Body of pancreas (tissue), 4 donors: ENCODE results near the gene RNF138. TPM values are rescaled to one million over a fixed set of nuclear protein-coding genes. Genes with fewer than 3 reads are reported as not detected.

Experiments used
- ATAC-seq: fragments of 150-250 bp; one replicate; pipeline ENCODE4 v1.9.1; 2016
- DNase-seq, 4 donors: peaks; one replicate each; pipeline ENCODE4 v3.0.0-alpha.2; 2019
- H3K27ac ChIP-seq, 4 donors: fragments of 200-600 bp; sonication (generic); 1 replicate in 3 of 4; 2 replicates in 1 of 4; pipeline versions ENCODE4 v1.5.1 to v1.6.1; 2016 to 2019; ENCODE audit warnings: mild to moderate bottlenecking in 1 of 4, mixed read lengths in 1 of 4, moderate library complexity in 1 of 4
- H3K27me3 ChIP-seq, 2 donors: fragments of 200-600 bp; sonication (generic); one replicate each; pipeline ENCODE4 v1.6.0; 2016; ENCODE audit warnings: mild to moderate bottlenecking in 1 of 2
- H3K36me3 ChIP-seq, 2 donors: fragments of 200-600 bp; sonication (generic); replicated peaks in 1 of 2; 2 replicates each; pipeline ENCODE4 v1.5.1; 2016; ENCODE audit warnings: low read depth in 2 of 2; ENCODE audit not compliant: insufficient read depth in 1 of 2
- H3K4me1 ChIP-seq: fragments of 200-600 bp; sonication (generic); one replicate; pipeline ENCODE4 v1.6.0; 2016
- H3K4me3 ChIP-seq, 2 donors: fragments of 200-600 bp; sonication (generic); 1 replicate in 1 of 2; 2 replicates in 1 of 2; pipeline ENCODE4 v1.5.1; 2016 to 2019
- H3K9me3 ChIP-seq, 3 donors: fragments of 200-600 bp; sonication (generic); 1 replicate in 2 of 3; 2 replicates in 1 of 3; pipeline ENCODE4 v1.5.1; 2016
- POLR2A ChIP-seq, 3 donors: fragments of 450-650 bp; IDR thresholded peaks; one replicate each; pipeline ENCODE4 v1.6.1; 2016; ENCODE audit warnings: antibody characterized with exemption in 3 of 3, mild to moderate bottlenecking in 2 of 3
- WGBS, 2 donors: methylation state at CpG; one replicate each; pipeline ENCODE4 v1.1.5; 2017; 5-methylcytosine and 5-hydroxymethylcytosine counted together
- intact Hi-C: fragments of 100-400 bp; cut with DNase I; formaldehyde crosslinking; loops from one replicate; pipeline ENCODE4 v1.15.1; 2023
- total RNA-seq, 2 donors: library from RNA; depleted of rRNA; stranded (reverse); fragments of >200 nt; gene quantifications; one replicate each; pipeline ENCODE4 v1.1.0, GENCODE V29; 2016
- TF ChIP-seq, protein P1 (sequence below), 7 experiments: fragments of 450-650 bp in 4 of 7; fragments of 200-600 bp in 3 of 7; sonication (generic) in 3 of 7; IDR thresholded peaks; one replicate each; pipeline ENCODE4 v1.5.1; 2016 to 2019; ENCODE audit warnings: antibody characterized with exemption in 7 of 7

RNF138 gene
- total RNA-seq, 2 donors from 2014 or later, result 5.3 to 10.4 TPM

DNA sequence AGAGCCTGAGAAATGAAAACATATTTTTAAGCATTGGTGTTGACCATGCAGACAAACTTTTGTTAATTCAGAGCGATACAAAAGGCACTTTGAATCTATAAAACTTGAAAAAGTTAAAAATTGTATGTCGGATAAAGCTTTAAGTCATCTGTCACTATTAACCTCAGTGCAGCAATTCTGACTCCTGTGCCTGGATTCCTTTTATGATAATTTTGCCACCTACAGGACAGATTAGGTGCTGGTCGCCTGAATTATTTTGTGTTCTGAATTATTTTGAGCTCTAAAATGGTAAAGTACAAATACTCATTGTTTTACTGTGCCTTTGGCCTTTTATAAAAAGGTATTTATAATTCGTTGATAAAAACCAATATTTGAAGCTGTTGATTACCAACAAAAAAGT lies 19.4 kb upstream of the RNF138 start:
- 31 to 34% methylated on average over 4 of the region's 4 CpGs for WGBS, 2 donors
- intact Hi-C loops, result no loop called here
- no peak for ATAC-seq

GRCh38 chr18:32074206-32074605 lies 17.5 kb upstream of the RNF138 start:
- Histone ChIP-seq H3K27me3 (no peaks in the 10 kb centered on the region), H3K27ac (no peak overlapping the region), H3K4me1 (no peaks in the 10 kb centered on the region), H3K4me3 (no peak overlapping the region), H3K36me3 (no peaks in the 10 kb centered on the region), H3K9me3 (no peaks in the 10 kb centered on the region)
- DNase-seq, result no peak
- intact Hi-C loops, result no loop called here
- 94 to 100% methylated on average over 1 of the region's 1 CpG for WGBS, 2 donors
- TF ChIP-seq, protein P1, sequence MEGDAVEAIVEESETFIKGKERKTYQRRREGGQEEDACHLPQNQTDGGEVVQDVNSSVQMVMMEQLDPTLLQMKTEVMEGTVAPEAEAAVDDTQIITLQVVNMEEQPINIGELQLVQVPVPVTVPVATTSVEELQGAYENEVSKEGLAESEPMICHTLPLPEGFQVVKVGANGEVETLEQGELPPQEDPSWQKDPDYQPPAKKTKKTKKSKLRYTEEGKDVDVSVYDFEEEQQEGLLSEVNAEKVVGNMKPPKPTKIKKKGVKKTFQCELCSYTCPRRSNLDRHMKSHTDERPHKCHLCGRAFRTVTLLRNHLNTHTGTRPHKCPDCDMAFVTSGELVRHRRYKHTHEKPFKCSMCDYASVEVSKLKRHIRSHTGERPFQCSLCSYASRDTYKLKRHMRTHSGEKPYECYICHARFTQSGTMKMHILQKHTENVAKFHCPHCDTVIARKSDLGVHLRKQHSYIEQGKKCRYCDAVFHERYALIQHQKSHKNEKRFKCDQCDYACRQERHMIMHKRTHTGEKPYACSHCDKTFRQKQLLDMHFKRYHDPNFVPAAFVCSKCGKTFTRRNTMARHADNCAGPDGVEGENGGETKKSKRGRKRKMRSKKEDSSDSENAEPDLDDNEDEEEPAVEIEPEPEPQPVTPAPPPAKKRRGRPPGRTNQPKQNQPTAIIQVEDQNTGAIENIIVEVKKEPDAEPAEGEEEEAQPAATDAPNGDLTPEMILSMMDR (IDR thresholded peaks at IDR 0.05), result no peak
- no peak for TF ChIP-seq POLR2A (IDR thresholded peaks at IDR 0.05)
- no peak for ATAC-seq

More for the DNA sequence above, 19.4 kb upstream of the RNF138 start:
- H3K4me3 ChIP-seq, result no peak overlapping the region
- H3K9me3 ChIP-seq, result no peaks in the 10 kb centered on the region
- H3K27ac ChIP-seq, result no peak overlapping the region
- no peaks in the 10 kb centered on the region for H3K36me3 ChIP-seq
- no peak for DNase-seq
- TF ChIP-seq, protein P1 (IDR thresholded peaks at IDR 0.05), result peak in 6 of 7 experiments; percentile 21 to 50 (median 41)
- TF ChIP-seq POLR2A (IDR thresholded peaks at IDR 0.05), result no peak
- H3K4me1 ChIP-seq, result no peaks in the 10 kb centered on the region
- no peaks in the 10 kb centered on the region for H3K27me3 ChIP-seq

DNA sequence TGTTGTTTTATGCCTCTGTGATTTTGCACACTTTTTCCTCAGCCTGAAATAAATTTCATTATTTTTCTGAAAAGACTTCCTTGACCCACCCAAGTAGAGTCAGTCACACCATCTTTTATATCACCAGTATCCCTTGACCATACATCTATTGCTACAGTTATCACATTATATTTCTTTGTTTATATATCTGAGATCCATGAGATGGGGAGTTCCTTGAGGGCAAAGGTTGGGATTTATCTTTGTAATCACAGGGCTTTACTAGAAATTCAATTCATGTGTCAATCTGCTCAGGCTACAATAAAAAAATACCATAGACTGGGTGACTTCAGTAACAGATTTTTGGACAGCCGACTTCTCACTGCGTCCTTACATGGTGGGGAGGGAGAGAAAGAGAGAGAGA lies 12.8 kb upstream of the RNF138 start:
- Histone ChIP-seq H3K4me1 (no peaks in the 10 kb centered on the region), H3K4me3 (no peak overlapping the region), H3K9me3 (no peaks in the 10 kb centered on the region), H3K27ac (no peak overlapping the region), H3K36me3 (no peaks in the 10 kb centered on the region), H3K27me3 (no peaks in the 10 kb centered on the region)
- WGBS, 2 donors, result 85% methylated on average over 2 of the region's 2 CpGs
- TF ChIP-seq, protein P1 (IDR thresholded peaks at IDR 0.05), result no peak
- TF ChIP-seq POLR2A (IDR thresholded peaks at IDR 0.05), result no peak
- ATAC-seq (no peak), DNase-seq (no peak)
- intact Hi-C loops, result no loop called here

GRCh38 chr18:32081881-32082280 lies 9.8 kb upstream of the RNF138 start:
- intact Hi-C loops, result loop anchor here (10.0 kb wide), 1 partner anchor 137 kb away; the partner anchor contains the start of gene TRAPPC8
- no peaks in the 10 kb centered on the region for H3K27me3 ChIP-seq

GRCh38 chr18:32083781-32084180 lies 7.9 kb upstream of the RNF138 start:
- 90% methylated on average over 8 of the region's 8 CpGs for WGBS, 2 donors

More at GRCh38 chr18:32081881-32082280, 9.8 kb upstream of the RNF138 start:
- H3K4me1 ChIP-seq, result peaks cover 10% of the 10 kb centered on the region
- no peak overlapping the region for H3K4me3 ChIP-seq
- ATAC-seq (no peak), DNase-seq (no peak)
- WGBS, 2 donors, result 37 to 63% methylated on average over 1 of the region's 1 CpG
- H3K27ac ChIP-seq, result no peak overlapping the region
- TF ChIP-seq, protein P1 (IDR thresholded peaks at IDR 0.05), result no peak
- no peak for TF ChIP-seq POLR2A (IDR thresholded peaks at IDR 0.05)
- H3K36me3 ChIP-seq, result no peaks in the 10 kb centered on the region
- no peaks in the 10 kb centered on the region for H3K9me3 ChIP-seq

More at GRCh38 chr18:32083781-32084180, 7.9 kb upstream of the RNF138 start:
- H3K4me1 ChIP-seq, result peaks cover 10% of the 10 kb centered on the region
- H3K4me3 ChIP-seq, result no peak overlapping the region
- no peak overlapping the region for H3K27ac ChIP-seq
- DNase-seq (no peak), ATAC-seq (no peak)
- no peaks in the 10 kb centered on the region for H3K27me3 ChIP-seq
- no peaks in the 10 kb centered on the region for H3K9me3 ChIP-seq
- intact Hi-C loops, result loop anchor here (10.0 kb wide), 1 partner anchor 139 kb away; the partner anchor contains the start of gene TRAPPC8
- no peaks in the 10 kb centered on the region for H3K36me3 ChIP-seq
- TF ChIP-seq, protein P1 (IDR thresholded peaks at IDR 0.05), result no peak
- TF ChIP-seq POLR2A (IDR thresholded peaks at IDR 0.05), result no peak
